Liver (tissue), 9 donors: Measurements from ENCODE around the gene NXPE1. TPM values are rescaled to one million over a fixed set of nuclear protein-coding genes. Genes with fewer than 3 reads are reported as not detected.

ENCODE experiments used
- DNase-seq: peaks from one replicate; pipeline ENCODE4 v3.0.0-alpha.2; 2017; ENCODE audit warnings: low spot score
- H3K27ac ChIP-seq, 2 donors: one replicate each; pipeline ENCODE4 v1.7.0; 2013; ENCODE audit warnings: inconsistent platforms in 2 of 2, low read length in 2 of 2, control low read depth in 1 of 2, low read depth in 1 of 2, mild to moderate bottlenecking in 1 of 2
- H3K27me3 ChIP-seq, 4 donors: one replicate each; pipeline versions ENCODE4 v1.6.1 to v1.7.0; 2013; ENCODE audit warnings: low read length in 3 of 4, inconsistent platforms in 1 of 4, mild to moderate bottlenecking in 1 of 4, moderate library complexity in 1 of 4; ENCODE audit not compliant: control insufficient read depth in 4 of 4, insufficient read depth in 4 of 4
- H3K36me3 ChIP-seq, 4 donors: one replicate each; pipeline versions ENCODE4 v1.6.1 to v1.7.0; 2013; ENCODE audit warnings: low read length in 3 of 4, mild to moderate bottlenecking in 3 of 4, low read depth in 1 of 4, moderate library complexity in 1 of 4; ENCODE audit not compliant: control insufficient read depth in 4 of 4, insufficient read depth in 3 of 4
- H3K4me1 ChIP-seq, 4 donors: one replicate each; pipeline versions ENCODE4 v1.6.1 to v1.7.0; 2013; ENCODE audit warnings: low read length in 3 of 4, mild to moderate bottlenecking in 3 of 4, moderate library complexity in 1 of 4; ENCODE audit not compliant: control insufficient read depth in 4 of 4, insufficient read depth in 4 of 4
- H3K4me3 ChIP-seq, 3 donors: one replicate each; pipeline versions ENCODE4 v1.6.1 to v1.7.0; 2013; ENCODE audit warnings: low read length in 3 of 3, control low read depth in 1 of 3, low read depth in 1 of 3, mild to moderate bottlenecking in 1 of 3
- H3K9ac ChIP-seq, 2 donors: one replicate each; pipeline ENCODE4 v1.7.0; 2013; ENCODE audit warnings: low read length in 2 of 2, mild to moderate bottlenecking in 2 of 2, moderate library complexity in 2 of 2, control low read depth in 1 of 2, low read depth in 1 of 2
- H3K9me3 ChIP-seq, 4 donors: one replicate each; pipeline versions ENCODE4 v1.6.1 to v1.7.0; 2013; ENCODE audit warnings: low read length in 3 of 4; ENCODE audit not compliant: control insufficient read depth in 4 of 4
- ATF3 ChIP-seq: IDR thresholded peaks from 2 replicates; pipeline ENCODE4 v1.6.1; 2016; ENCODE audit warnings: antibody characterized with exemption
- EGR1 ChIP-seq, 2 donors: IDR thresholded peaks; 2 replicates each; pipeline ENCODE4 v1.6.1; 2016 to 2018; ENCODE audit warnings: antibody characterized with exemption in 2 of 2, low read depth in 2 of 2
- FOXA1 ChIP-seq: IDR thresholded peaks from 2 replicates; pipeline ENCODE4 v1.6.1; 2016; ENCODE audit warnings: antibody characterized with exemption
- HNF4A ChIP-seq, 2 donors: conservative IDR thresholded peaks; 2 replicates each; pipeline ENCODE4 v1.6.1; 2016; ENCODE audit warnings: antibody characterized with exemption in 2 of 2, mild to moderate bottlenecking in 2 of 2
- RAD21 ChIP-seq, 2 donors: IDR thresholded peaks; 2 replicates each; pipeline ENCODE4 v1.6.1; 2016; ENCODE audit warnings: antibody characterized with exemption in 2 of 2, mild to moderate bottlenecking in 2 of 2
- REST ChIP-seq: IDR thresholded peaks from 2 replicates; pipeline ENCODE4 v1.6.1; 2016; ENCODE audit warnings: antibody characterized with exemption, mild to moderate bottlenecking
- RXRA ChIP-seq, 2 donors: IDR thresholded peaks; 2 replicates each; pipeline ENCODE4 v1.6.1; 2017 to 2018; ENCODE audit warnings: antibody characterized with exemption in 2 of 2, mild to moderate bottlenecking in 1 of 2
- TAF1 ChIP-seq: conservative IDR thresholded peaks from 2 replicates; pipeline ENCODE4 v1.6.1; 2016; ENCODE audit warnings: antibody characterized with exemption, mild to moderate bottlenecking
- YY1 ChIP-seq: IDR thresholded peaks from 2 replicates; pipeline ENCODE4 v1.6.1; 2016; ENCODE audit warnings: antibody characterized with exemption, mild to moderate bottlenecking
- WGBS: extraction: QIAGEN DNeasy Blood & Tissue Kit; methylation state at CpG from one replicate; pipeline ENCODE4 v1.1.7; 2013; 5-methylcytosine and 5-hydroxymethylcytosine counted together
- polyA plus RNA-seq, 2 donors: library from polyadenylated mRNA; stranded (reverse) in 1 of 2; unstranded in 1 of 2; fragments of 200-250 nt in 1 of 2; fragments of >200 nt in 1 of 2; fragmentation: Nextera tagmentation in 1 of 2; extraction: Ambion mirVana in 1 of 2; gene quantifications; one replicate each; pipeline versions ENCODE4 v1.2.1 to v1.2.3, GENCODE V29; 2013 to 2015
- total RNA-seq, 2 donors: library from RNA; depleted of rRNA; stranded (reverse); fragments of >200 nt; gene quantifications; one replicate each; pipeline ENCODE4 v1.2.3, GENCODE V29; 2014
- TF ChIP-seq, protein P1 (sequence below): IDR thresholded peaks from 2 replicates; pipeline ENCODE4 v1.6.1; 2016; ENCODE audit warnings: antibody characterized with exemption
- TF ChIP-seq, protein P2 (sequence below): fragments of 150-350 bp; IDR thresholded peaks from 2 replicates; pipeline ENCODE4 v1.5.1; 2017; ENCODE audit warnings: improper control_type of control experiment, low read depth, low read length; ENCODE audit not compliant: missing input control
- donor health status: healthy.
- donor health status: healthy.
- donor health status: healthy.
- donor health status: healthy.
- donor health status: healthy.

NXPE1 gene
- total and polyA plus RNA-seq, 4 donors: not detected

DNA sequence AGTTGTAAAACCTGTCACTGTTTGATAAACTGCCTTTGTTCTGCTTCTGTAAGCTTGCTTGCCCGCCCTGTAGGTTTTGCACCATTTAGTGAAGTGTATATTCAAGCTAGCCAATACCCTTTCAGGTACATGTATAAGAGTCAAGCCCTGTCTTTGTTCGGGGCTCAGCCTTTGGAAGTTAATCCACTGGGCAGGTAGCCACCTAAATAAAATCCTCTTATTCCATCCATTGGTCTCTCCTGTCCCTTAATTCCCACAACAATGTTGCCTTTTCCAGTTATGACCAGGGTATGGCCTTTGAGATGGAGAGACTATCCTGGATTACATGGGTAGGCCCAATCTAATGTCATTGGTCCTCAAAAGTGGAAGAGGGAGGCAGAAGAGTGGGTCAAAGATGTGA, 34.0 kb downstream of the NXPE1 start (continued):
- TF ChIP-seq REST (no peak), ATF3 (no peak), TAF1 (no peak), HNF4A (conservative IDR thresholded peaks at IDR 0.05) (no peak), FOXA1 (no peak)
- TF ChIP-seq, protein P1, sequence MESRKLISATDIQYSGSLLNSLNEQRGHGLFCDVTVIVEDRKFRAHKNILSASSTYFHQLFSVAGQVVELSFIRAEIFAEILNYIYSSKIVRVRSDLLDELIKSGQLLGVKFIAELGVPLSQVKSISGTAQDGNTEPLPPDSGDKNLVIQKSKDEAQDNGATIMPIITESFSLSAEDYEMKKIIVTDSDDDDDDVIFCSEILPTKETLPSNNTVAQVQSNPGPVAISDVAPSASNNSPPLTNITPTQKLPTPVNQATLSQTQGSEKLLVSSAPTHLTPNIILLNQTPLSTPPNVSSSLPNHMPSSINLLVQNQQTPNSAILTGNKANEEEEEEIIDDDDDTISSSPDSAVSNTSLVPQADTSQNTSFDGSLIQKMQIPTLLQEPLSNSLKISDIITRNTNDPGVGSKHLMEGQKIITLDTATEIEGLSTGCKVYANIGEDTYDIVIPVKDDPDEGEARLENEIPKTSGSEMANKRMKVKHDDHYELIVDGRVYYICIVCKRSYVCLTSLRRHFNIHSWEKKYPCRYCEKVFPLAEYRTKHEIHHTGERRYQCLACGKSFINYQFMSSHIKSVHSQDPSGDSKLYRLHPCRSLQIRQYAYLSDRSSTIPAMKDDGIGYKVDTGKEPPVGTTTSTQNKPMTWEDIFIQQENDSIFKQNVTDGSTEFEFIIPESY: no peak

- no peaks in the 10 kb centered on the region for H3K4me1 ChIP-seq
- no peak for DNase-seq
- no peak overlapping the region for H3K4me3 ChIP-seq
- H3K9me3 ChIP-seq: peaks cover 4 to 10% (median 5%) of the 10 kb centered on the region in 4 donors
- no peaks in the 10 kb centered on the region for H3K27me3 ChIP-seq
- no peak overlapping the region for H3K27ac ChIP-seq
- H3K36me3 ChIP-seq: no peaks in the 10 kb centered on the region
- TF ChIP-seq REST (no peak), FOXA1 (no peak), RAD21 (IDR thresholded peaks at IDR 0.05) (no peak), HNF4A (conservative IDR thresholded peaks at IDR 0.05) (no peak), RXRA (IDR thresholded peaks at IDR 0.05) (no peak), ATF3 (no peak), YY1 (no peak), EGR1 (IDR thresholded peaks at IDR 0.05; ENCODE audit: low read depth in 2 of 2) (no peak)
- TF ChIP-seq, protein P1: no peak
- TF ChIP-seq, protein P2, sequence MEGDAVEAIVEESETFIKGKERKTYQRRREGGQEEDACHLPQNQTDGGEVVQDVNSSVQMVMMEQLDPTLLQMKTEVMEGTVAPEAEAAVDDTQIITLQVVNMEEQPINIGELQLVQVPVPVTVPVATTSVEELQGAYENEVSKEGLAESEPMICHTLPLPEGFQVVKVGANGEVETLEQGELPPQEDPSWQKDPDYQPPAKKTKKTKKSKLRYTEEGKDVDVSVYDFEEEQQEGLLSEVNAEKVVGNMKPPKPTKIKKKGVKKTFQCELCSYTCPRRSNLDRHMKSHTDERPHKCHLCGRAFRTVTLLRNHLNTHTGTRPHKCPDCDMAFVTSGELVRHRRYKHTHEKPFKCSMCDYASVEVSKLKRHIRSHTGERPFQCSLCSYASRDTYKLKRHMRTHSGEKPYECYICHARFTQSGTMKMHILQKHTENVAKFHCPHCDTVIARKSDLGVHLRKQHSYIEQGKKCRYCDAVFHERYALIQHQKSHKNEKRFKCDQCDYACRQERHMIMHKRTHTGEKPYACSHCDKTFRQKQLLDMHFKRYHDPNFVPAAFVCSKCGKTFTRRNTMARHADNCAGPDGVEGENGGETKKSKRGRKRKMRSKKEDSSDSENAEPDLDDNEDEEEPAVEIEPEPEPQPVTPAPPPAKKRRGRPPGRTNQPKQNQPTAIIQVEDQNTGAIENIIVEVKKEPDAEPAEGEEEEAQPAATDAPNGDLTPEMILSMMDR: no peak
- WGBS: 79% methylated on average over 1 of the region's 1 CpG
- no peak overlapping the region for H3K9ac ChIP-seq
Measured at GRCh38 chr11:114524122-114524521, 35.6 kb downstream of the NXPE1 start.
